NCI-H524 treated with DMSO at 0.1 percent for 48 hours (cell line): Measurements from ENCODE around the gene EMP2.
"Not testable (repeated sequence)": the region's sequence is repeated elsewhere in the genome, so short reads cannot be mapped to it uniquely, and the experiment has no call there.

ENCODE experiments used
- DNase-seq: peaks from one replicate; lab custom pipeline; 2025; lab: John Stamatoyannopoulos, UW

Gene EMP2

DNA sequence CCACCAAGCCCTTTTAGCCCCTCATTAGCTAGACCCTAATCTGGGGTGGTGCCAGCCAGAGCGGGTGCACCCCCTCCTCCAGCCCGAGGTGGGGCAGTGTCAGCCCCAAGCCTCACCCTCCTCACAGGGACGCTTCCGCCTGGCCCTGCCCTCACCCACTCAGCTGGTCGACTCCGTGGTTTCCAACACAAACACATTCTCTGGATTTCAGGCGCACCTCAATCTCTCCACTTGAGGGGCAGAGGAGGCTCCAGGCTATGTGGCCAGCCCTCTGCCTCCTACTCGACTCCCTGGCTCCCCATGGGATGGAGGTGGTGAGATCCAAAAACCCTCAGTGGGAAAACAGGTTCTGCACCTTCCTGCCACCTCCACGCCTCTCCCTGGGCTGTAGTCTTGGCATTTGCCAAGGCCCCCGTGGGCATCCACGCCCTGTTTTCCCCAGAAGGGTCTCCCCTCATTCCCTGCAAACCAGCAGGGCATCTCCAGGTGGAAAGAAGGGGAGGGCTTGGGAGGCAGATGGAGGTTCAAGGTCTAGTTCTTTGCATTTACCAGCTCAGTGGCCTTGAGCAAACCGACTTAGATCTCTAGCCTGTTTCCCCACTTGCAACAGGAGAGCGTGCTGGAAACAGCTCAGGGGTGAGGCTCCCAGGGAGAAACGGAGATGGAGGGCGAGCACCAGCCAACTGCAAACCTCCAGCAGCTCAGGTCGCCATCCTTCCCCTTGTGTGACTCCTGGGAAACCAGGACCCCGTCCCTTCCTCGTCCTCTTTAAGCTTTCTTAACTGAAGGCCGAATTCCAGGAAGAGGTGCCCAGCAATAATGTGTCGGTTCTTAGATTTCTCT lies 1.7 kb downstream of the EMP2 start:
- no peak for DNase-seq

DNA sequence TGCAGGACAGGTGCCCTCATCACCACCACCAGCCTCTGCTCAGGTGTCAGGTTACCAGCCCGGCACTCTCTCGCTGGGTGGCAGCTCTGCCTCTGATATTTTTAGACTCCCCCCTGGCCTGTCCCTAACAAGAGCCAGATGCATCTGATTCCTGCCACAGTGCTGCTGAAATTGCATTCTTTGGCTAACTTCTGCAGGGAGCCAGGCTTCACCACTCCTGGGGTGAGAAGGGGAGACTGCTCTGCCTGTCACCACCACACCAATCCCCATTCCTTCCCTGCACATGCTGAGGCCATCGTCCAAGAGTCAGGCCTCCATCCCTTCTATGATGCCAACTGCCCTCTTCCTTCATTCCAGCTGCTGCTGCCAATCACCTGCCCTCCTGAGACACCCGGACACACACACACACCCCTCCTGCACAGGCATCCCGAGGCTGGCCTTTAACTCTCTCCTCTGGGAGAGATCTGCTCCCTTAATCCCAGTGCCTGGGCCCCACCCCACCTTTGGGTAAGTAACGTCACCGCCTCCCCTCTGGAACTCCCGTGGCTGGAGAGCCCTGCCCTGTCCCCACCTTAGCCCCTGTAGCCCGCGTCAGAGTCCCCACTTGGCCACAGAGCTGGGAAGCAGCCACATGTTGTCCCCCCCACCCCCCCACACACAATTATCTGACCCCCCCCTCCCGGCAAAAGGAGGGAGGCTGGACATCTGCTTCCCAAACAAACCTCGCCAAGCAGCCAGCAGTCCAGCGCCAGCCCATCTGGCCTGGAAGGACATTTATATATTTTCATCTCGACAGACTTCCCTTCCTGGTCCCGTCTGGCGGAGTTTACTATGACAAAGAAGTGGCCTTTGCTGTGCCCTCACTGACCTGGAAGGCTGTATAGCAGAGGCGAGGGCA lies 2.8 kb downstream of the EMP2 start:
- DNase-seq = no peak

DNA sequence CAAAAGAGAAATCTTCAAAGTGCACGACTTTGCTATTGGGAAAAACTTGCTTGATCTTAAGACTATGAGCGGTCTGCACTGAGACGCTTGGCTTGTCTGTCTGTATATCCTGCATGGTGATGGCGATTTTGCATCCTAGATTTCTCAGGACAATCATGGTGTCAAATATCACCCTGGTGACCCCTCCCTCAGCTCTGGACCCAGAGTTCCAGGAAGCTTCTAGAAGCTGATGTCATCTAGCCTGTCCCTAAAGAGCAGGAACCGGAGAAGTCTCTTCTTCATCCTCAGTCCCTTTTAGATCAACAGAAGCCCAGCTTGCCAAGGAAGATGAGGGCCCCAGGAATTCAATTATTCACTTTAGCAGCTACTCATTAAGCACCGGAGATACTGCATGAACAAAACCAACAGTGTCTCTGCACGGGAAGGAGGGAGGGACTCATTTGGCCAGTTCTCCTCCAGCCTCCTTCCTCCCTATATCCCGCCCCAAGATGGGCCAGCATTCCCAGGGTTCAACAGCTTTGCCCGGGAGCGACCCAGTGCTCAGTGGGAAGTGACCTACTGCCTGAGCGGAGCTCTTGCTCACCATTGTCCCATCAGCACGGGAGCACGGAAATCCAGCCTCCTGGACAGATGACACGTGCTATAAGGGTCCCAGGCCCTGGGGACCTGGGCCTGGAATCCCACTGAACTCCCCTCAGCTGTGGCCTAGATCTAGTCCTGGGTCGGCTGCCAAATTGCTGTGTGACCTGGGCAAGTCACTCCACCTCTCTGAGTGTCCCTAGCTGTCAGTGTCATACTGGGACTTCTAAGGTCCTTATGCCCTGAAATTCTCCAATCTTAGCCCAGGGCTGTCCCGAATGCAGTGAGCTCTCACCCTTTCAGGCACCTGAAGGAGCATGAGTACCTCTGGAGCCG lies 3.8 kb downstream of the EMP2 start:
- no peak for DNase-seq

- DNase-seq = no peak
These were observed 4.8 kb downstream of the EMP2 start for GRCh38 chr16:10575506-10576130.

- DNase-seq = no peak
These were observed 7.8 kb downstream of the EMP2 start for GRCh38 chr16:10572611-10573010.

DNA sequence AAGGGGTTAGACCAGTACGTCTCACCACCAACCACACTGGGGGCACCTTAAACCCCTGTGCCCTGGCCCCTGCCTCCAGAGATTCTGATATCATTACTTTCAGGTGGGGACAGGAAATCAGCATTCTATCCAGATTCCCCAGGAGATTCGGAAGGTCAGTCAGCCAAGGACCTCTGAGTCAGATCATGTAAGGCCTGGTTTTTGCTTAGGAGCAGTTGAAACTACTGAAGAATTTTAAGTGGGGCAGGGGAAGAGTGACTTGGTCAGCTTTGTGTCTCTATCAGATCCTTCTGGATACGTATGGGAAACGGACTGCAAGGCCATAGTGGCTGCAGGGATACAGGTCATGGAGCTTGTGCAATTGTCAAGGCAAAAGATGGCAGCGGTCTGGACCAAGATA lies 9.0 kb downstream of the EMP2 start:
- DNase-seq = no peak

- no peak for DNase-seq
These were observed 10.8 kb downstream of the EMP2 start for GRCh38 chr16:10569621-10570020.

- no peak for DNase-seq
These were observed 13.8 kb downstream of the EMP2 start for GRCh38 chr16:10566613-10567012.

DNA sequence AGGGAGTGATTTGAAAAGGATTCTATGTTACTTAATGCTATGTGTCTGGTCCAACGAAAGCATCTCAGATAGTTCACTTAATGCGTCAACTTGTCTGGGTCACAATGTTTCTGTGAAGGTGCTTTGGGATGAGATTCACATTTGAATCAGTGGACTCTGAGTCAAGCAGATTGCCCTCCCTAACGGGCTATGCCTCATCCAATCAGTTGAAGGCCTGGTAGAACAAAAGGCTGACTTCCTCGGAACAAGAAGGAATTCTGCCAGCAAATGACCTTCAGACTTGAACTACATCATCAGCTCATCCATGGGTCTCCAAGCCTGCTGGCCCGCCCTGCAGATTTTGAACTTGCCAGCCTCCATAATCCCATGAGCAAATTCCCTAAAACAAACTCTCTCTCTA lies 15.2 kb downstream of the EMP2 start:
- DNase-seq = no peak

DNA sequence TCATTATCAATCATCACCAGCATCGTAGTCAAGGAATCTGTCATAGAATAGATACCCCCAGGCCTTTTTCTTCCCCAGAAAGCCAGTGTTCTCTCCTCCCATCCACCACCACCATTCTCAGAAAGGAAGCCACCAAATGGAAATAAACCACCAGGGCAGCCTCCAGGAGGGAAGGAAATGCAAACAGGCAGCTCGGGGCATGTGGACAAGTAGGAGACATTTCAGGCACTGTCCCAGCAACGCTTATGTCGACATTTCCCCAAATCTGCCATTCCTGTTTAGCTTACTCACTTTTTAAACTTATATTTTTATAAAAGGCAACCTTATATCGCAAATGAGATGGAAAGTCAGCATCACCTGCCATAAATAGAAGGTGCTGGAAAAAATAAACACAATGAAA lies 15.8 kb downstream of the EMP2 start:
- DNase-seq = no peak

- DNase-seq = no peak
These were observed 18.0 kb downstream of the EMP2 start for GRCh38 chr16:10562361-10562899.

DNA sequence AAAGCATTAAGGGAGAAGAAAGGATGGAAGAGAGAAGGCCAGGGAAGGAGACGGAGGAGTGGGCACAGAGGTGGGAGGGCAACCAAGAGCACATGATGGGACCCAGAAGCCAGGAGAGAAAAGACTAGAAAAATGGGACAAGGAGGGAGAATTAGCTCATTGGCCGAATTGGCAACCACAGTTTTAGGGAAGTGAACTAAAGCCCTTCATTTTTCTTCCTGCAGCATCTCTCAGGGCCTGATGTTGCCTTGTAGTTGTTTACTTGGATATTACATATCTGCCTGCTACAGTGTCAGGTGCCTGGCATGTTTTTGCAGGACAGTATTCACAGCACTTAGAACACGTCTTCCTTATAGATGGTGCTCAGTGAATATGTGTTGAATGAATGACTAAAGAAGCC lies 19.0 kb downstream of the EMP2 start:
- DNase-seq = no peak

DNA sequence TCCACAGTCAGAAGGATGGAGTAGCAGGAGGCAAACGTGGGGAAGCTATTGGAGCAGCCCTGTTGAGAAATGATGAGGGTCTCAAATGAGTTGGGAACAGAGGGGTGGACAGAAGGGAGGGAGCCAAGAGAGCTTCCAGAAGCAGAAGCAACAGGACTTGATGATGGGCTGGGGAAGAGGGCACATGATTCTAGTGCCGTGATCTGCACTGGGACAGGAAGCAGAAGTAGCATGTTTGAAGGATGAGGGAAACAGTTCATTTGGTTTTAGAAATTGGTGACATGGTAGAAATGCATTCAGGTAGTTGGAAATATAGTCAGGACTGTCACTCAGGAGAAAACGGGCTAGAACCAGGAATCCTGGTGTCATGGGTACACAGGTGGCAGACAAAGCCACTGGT lies 19.4 kb downstream of the EMP2 start:
- DNase-seq = no peak

- DNase-seq = not testable (repeated sequence)
These were observed 20.6 kb downstream of the EMP2 start for GRCh38 chr16:10559792-10560191.

DNA sequence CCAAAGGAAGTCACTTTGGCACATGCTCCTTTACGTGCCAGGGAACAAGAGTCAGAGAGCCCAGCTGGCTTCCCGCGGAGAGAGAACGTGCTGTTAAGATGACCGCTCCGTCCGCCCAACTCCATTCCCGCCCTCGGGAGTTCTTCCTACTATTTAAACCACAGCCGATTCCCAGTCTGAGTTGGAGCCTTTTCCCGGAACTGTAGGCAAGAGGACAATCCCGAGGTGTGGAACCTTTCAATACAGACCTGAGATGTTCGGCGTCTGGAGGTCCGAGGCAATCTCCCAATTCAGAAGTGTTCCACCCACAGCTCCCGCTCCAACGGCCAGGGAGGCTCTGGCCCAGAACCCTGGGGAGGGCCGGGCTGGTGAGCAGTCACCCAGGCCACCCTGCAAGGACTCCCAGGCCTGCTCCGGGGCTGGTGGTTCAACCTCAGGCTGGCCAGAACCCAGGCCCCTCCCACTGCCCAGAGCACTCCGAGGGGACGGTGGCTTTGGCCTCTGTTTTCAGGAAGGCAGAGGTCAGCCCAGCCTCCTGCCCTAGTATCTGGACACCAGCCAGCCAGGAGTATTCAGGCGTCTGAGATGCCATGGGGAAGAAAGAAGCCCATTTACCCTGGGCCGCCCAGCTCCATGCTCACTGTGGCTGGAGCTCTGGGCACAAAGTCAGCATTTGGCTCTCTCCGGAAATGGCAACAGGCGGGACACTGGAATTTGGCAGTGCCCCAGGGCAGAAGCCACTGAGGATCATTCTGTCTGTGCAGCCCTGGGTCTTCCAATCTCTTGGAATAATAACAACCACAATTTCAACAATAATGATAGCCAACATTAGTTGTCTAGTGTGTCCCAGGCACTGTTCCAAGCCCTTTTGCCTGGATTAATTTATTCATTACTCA lies 21.4 kb downstream of the EMP2 start:
- DNase-seq = no peak

DNA sequence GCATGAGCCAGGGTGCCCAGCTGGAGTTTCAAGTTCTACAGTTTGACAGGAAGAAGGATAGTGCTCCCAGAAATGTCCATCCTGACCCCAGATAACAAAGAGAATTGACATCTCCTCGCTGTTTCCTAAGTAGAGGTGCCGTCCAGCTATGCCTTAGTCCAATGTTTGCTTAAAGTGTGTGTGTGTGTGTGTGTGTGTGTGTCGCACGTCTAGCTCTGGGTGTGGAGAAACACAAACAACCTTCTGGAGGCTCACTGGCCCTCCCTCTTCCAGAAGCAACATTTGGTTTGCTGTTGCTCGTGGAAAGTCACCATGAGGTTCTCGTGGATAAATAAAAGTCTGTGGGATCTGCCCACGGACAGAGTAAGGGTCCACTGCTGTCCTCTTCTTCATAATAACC lies 22.1 kb downstream of the EMP2 start:
- DNase-seq = no peak

- DNase-seq = no peak
These were observed 22.6 kb downstream of the EMP2 start for GRCh38 chr16:10557750-10558149.

DNA sequence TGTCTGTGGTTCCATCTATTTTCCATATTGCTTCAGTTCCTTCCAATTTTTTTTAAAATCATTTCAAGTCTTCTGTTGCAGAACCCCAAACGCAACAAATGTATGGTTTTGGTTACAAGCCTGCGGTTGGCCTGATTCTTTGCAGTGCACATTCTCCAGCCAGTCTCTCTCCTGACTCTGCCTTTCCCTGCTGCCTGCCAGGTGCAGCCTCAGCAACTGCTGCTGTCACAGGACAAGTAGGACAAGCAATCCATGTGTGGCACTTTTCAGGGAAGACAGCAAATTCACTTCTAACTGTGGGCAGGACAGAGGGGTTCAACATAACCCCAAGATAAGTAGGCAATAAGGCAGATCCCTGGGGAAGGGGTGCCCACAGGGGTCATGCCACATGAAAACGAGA lies 24.2 kb downstream of the EMP2 start:
- DNase-seq = no peak

DNA sequence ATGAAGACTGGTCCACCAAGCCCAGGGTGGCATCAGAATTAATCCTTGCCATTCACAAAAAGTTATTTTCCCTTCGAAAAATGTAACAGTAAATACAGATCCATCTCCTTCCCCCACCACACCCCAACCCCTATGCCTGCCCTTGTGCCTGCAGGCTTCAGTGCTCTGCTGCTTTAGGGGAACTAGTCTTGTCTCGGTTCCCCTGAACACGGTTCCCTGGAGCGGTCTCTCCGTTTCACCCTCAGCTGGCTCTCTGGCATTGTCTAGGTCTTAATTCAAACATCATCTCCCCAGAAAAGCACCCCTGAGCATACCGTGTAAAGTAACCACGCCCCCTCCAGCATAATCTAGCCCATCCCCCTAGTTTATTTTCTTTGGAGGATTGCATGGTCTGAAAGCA lies 25.8 kb downstream of the EMP2 start:
- DNase-seq = no peak

DNA sequence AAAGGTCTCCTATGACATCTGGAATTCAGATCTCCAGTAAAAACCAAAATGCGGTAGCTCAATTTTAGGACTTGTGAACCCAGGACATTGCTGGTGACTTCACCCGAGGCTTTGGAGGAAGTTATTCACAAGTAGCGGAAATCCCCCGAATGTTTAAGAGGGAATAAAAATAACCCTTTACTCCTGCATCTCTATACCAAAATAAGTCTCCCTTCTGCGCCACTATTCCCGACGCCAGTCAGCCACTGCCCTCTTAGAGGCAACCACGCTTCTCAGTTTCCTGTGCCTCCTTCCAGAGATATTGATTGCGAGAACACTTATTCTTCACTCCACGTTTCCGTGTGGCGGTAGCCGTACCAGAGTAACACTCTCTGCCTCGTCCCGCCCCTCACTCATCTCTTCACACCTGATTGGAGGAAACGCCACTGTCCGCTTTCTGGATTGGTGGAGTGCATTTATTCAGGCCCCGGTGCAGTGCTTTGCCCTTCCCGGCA lies 27.4 kb downstream of the EMP2 start:
- DNase-seq = no peak
